Stimulated activated CD8-positive, alpha-beta memory T cell treated with anti-CD3 and anti-CD28 coated beads, Interleukin-2, amount 100 ng/mL, for 48 hours (primary cell): ENCODE measurements around the gene DNAJB2.
A peak's percentile ranks its signal among the peaks of the same experiment; 100 is the strongest.
"Not testable (repeated sequence)": the region's sequence is repeated elsewhere in the genome, so short reads cannot be mapped to it uniquely, and the experiment has no call there.

Experiments used
- DNase-seq, 2 donors: peaks; one replicate each; pipeline ENCODE4 v3.0.0-alpha.2; 2020; ENCODE audit warnings: low read depth in 2 of 2

The DNAJB2 gene

DNA sequence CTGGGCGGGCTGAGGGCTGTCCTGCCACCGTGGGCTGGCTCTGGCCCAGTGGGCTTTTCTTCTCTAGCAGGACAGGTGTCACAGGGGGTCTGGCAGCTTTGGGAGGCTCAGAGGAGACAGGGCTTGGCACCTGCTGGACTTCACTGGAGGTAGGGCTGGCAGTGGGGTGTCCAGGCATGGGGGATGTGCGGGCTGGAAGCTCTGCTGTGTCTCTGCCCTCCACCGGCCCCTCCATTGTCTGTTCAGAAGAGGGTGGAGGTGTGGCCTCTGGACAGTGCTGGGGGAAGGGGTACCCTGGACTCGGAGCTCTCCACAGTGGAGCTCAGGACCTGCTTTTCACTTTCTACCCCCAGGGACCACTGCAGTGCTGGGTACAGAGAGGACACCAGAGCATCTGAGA lies 20.9 kb downstream of the DNAJB2 start:
- no peak for DNase-seq

DNA sequence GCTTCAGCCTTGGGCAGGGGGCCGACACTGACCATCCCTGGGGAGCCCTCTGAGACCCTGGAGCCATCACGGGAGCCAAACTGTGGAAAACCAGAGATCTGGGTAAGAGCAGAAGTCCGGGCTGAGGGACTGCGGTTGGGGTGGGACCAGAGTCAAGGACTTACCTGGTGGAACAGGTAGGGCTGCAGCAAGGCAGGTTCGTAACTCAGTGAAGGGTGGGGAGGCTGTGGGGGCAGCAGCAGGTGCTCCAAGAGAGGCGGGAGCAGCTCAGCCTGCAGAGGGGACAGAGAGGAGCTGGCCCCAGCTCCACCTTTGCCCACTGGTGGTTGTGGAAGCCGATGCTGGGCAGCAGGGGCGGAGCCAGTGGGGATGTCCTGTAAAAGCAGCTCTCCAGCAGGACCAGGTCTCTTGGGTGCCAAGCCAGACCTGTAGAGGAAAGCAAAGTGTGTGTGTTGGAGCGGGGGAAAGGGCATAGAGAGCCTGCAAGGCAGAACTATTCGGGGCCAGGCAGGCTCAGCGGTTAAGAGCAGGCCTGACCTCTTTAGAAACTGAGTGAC lies 23.3 kb downstream of the DNAJB2 start:
- no peak for DNase-seq

DNA sequence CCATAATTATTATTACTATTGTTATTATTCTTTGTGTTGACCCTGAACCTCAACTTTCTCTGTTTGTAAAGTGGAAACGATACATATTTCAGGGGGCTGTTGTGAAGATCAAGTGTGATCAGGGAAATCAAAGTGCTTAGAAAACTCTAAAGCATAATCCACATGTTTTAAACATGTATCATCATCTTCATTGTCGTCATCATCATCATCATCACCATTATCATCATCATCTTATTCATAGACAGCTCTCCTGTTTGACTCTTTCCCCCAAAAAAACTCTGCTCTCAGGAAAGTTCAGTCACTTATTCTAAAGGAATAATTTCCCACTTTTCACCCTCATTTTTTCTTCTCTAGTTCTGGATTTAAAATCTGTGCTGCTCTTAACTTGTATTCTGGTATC lies 25.1 kb downstream of the DNAJB2 start:
- no peak for DNase-seq

DNA sequence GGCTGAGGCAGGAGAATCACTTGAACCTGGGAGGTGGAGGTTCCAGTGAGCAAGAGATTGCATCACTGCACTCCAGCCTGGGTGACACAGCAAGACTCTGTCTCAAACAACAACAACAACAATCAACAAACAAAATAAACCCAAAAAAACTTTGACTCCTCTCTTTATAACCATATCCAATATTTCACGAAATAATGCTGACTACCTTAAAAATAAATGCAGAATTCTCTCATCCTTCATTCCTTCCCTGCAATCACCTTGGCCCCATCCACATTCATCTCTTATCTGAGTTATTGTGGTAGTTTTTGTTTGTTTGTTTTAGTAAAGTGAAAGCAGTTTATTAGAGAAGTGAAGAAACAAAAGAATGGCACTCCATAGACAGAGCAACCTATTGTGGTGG lies 26.9 kb downstream of the DNAJB2 start:
- no peak for DNase-seq

DNA sequence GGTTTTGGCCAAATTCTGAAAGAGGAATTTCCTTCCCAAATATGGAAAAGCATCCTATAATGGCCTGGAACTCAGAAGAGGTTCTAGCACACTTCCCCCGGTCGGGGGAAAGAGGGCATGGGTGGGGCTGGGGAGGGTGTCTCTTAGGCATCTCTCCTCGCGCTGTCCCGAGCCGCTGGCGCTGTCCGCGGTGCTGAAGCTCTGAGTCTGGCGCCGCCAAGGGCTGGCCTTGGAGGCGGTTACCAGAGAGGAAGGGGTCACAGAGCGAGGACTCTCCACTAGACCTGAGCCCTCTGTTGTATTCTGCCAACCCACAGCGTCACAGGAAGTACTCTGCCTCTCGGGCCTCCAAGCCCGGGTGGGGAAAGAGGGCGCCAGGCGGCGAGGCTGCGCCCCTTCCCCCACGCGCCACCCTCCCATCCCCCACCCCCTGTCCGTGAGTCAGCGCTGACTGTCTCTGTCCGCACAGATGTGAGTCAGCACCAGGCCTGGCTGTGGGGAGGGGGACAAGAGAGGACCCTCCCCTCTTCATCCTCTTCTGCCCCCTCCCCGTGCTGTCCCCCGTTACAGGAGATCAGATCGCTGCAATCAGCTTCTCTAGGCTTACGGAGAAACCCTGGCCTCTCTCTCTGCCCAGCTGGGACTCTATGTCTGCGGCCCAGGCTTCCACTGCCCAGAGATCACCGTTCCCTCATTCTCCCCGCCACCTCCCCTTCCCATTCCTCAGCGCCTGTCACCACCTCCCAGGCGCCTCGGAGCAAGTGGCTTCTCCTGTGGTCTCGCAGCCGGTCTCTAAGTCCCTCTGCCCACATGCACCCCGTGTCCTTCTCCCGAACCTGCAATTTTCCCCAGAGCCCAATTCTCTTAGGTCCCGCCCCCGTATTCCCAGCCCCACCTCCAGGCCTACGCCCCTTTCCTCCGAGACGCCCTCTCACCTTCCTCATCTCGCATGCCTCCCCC lies 29.3 kb downstream of the DNAJB2 start:
- DNase-seq = peak; percentile 56 to 61

DNA sequence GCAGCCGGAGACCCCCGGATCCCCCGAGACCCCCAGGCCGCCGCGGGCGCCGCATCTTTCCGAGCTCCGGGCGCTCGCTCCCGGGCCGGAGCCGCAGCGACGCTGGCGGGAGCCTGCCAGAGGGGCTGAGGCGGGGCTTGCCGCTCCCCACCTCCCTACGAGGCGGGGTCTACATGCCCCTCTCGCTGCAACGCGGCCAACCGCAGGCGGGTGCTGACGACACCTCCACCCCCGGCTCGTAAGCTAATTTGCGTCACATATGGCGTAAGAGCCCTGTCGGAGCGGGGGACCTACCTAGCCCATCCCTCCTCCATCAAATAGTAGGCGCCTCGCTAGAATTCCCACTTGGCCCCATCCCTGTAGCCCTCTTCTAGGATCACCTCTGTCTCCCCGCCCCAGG lies 30.1 kb downstream of the DNAJB2 start, which contains the start of gene PTPRN:
TSS of gene PTPRN (minus strand) at position 124 of the 400 bp plus-strand sequence. CDS start at position 55, 69 bp downstream.
- no peak for DNase-seq

DNA sequence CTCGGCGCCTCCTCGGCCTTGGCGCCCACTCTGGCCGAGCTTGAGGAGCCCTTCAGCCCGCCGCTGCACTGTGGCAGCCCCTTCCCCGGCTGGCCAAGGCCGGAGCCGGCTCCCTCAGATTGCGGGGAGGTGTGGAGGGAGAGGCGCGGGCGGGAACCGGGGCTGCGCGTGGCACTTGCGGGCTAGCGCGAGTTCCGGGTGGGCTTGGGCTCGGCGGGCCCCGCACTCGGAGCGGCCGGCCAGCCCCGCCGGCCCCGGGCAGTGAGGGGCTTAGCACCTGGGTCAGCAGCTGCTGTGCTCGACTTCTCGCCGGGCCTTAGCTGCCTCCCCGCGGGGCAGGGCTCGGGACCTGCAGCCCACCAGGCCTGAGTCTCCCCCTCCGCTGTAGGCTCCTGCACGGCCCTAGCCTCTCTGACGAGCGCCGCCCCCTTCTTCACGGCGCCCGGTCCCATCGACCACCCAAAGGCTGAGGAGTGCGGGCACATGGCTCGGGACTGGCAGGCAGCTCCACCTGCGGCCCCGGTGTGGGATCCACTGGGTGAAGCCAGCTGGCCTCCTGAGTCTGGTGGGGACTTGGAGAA lies 33.6 kb downstream of the DNAJB2 start:
- DNase-seq = not testable (repeated sequence)

DNA sequence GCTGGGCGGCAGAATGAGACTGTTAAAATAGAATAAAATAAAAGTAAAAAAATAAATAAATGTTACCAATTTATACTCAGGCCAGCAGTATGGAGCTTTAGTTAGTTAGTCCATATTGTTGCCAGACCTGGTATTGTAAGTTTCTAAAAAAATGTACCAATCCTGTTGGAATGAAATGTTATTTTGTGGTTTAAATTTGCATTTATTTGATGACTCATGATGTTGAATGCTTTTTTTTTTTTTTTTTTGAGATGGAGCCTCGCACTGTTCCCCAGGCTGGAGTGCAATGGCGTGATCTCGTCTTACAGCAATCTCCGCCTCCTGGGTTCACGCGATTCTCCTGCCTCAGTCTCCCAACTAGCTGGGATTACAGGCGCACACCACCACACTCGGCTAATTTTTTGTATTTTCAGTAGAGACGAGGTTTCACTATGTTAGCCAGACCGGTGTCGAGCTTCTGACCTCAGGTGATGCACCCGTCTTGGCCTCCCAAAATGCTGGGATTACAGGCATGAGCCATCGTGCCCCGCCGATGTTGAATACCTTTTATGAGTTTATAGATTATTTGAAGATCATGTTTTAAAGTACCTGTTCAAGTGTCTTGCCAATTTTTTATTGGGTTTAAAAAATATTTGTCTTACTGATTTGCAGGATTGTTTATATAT lies 35.8 kb downstream of the DNAJB2 start:
- DNase-seq = no peak

DNA sequence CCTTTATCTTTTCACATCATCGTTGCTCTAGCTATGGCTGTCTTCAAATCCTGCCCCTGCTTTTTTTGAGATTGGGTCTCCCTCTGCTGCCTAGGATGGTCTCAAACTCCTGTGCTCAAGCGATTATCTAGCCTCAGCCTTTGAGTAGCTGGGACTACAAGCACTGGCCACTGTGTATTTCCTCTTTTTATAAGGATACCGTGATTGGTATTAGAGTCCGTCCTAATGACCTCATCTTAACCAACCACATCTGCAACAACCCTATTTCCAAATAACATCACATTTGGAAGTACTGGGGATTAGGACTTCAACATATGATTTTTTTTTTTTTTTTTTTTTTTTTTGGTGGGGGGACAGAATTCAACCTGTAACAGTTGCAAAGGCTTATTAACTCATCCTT lies 44.3 kb downstream of the DNAJB2 start:
- no peak for DNase-seq

DNA sequence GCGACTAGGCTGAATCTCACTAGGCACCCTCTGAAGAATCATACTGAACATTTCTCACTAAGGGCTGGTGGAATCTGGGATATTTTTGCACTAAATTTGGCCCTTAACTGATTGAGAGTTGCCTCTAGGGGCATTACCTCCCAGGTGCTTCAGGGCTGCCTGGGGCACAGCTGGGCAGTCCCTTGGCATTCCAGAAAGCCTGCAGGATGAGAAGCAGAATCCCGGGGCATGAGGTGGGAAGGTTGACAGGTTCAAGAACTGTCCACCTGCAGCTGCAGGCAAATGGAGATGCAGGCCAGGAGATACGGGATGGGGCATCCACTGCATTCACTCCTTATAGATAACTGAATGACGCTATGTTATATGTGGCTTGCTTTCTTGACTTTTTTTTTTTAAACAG lies 46.0 kb downstream of the DNAJB2 start:
- DNase-seq = no peak

DNA sequence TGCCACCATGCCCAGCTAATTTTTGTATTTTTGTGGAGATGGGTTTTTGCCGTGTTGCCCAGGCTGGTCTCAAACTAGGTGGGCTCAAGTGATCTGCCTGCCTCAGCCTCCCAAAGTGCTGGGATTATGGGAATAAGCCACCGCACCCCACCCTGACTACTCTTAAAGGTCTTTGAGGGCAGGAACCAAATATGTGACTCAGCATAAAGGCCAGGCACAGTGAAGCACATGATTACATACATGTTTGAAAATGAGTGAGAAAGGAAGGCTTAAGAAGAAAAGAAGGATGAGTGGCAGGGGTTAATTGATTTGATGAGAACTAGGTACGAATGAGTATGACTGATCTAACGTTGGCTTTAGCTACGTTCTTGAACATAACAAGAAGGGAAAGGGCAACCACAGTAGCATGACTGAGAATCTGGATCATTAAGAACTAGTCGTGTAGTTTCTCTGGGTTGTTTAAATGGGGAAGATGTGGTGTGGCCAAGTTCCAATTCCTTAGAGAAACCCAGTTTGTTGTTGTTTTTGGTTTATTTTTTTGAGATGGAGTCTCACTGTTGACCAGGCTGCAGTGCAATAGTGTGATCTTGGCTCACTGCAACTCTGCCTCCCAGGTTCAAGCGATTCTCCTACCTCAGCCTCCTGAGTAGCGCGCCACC lies 46.6 kb downstream of the DNAJB2 start:
- DNase-seq = no peak

DNA sequence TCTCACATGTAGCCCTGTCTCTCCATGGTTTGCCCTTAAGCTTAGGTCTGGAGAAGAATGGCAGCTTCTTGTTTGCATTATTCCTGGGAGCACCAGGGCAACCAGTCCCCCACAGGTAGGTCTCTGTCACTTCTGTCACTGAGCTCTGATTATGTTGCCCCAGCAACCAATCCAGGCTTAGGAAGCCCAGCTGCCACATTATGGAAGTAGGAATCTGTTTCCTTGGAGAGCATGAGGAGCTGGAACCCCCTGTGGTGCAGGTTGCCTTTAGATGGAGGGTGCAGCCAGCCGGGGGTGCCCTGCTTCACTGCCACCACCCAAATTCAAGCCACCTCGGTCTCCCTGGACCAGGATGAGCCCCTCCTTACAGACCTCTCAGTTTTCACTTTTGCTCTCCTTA lies 48.6 kb downstream of the DNAJB2 start:
- no peak for DNase-seq

DNA sequence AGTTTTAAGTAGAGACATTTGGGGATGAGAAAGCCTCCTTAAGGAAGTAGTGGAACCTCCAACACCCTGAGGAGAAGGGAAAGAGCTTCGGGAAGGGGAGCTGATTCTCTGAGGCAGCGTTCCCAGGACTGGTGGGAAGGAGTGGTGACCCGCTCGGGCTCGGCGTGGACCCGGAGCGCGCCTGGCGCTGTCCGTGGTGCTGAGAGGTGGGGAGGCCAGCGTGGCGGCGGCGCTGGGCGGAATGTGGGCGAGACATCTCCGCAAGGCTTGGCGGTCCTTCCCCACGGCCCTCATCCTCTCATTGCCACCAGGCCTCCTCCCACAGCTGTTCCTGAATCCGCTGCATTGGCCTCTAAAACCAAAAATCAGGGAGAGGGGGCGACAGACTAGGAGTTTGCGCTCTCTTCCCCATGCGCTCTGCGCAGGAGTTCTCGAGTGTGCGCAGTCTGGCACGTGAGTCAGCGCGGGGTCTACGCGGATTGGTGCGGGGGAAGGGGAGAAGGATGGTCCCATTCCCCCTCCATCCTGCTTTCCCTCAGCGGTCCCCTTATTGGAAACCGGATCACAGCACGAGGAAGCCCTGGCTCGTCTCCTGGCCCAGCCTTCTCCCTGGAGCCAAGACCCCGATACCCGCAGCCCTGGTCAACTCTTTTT lies 52.5 kb downstream of the DNAJB2 start:
- no peak for DNase-seq

DNA sequence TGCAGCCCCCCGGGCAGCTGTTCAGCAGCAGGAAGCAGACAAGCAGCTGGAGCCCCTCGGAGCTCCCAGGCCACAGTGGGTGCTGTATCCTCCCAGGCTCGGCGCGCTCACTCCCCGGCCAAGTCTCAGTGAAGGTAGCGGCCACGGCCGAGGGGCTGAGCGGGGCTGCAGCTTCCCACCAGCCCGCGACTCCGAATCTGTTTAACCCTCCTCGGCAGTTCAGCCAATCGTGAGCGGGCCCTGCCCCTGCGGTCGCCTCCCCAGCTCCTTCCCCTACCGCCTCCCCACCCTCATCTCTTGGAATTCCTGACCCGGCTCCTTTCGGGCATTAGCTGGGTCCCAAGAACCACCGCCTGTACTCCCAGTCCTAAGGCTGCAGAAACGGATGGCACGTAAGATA lies 53.4 kb downstream of the DNAJB2 start, which contains the start of gene RESP18:
TSS of gene RESP18 (minus strand) at position 203 of the 400 bp plus-strand sequence.
- DNase-seq = no peak

DNA sequence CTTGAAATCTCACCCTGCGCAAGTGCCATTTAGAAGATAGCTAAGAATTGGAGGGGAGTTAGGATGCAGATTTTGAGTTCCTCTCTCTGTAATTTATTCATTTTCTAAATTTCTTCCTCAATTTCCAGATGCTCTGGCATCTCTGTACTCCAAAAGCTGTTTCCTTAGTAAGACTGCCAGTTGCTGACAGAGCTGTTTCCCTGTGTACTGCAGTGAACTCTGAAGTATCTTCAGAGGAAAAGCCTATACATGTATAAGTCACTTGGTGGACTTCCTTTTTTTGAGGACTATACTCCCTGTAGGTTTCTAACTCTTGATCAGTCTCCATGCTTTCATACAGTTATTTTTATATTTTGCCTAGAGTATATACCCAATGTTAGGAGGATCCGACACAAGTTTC lies 54.9 kb downstream of the DNAJB2 start:
- DNase-seq = no peak

DNA sequence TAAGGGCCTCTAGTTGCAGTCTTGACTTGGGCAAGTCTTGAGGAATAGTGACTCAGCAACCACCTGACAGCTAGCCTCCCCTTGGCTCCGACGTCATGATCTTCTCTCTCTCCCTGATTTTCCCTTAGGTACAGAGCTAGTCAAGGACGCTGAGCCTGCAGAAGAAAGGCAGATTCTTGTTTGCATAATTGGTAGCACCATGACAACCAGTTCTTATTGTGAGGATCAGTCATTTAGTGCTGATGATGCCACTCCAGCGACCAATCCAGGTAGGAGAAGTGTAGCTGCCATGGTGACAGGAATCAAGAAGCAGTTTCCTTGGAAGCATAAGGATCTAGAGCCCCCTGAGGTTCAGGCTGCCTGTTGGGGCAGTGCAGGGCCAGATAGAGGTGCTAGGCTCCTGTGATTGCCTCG lies 56.2 kb downstream of the DNAJB2 start:
- no peak for DNase-seq
